LNCAP (cell line): ENCODE data around the gene SUMO2.

ENCODE experiments used
- CTCF ChIP-seq: fragments of 450-650 bp; IDR thresholded peaks from 2 replicates; pipeline ENCODE4 v1.5.1; 2017; ENCODE audit warnings: mild to moderate bottlenecking

SUMO2 gene

DNA sequence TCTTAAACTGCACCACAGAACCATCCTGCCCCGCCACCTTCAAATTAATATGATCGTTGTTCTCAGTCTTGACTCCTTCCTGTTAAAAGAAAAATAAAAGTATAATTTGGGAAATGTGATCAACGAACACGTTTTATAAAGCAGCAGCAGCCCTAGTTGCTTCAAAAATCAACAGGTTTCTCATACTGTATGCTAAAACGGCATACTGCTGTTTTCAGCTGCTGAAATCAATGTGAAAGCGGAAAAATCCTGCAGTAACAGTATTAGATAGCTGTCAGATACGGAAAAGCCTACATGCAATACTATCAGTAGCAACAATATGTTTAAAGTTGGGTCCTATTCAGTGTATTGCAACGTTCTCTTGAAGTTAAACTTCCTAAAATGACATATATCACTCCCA lies 1.6 kb downstream of the SUMO2 start:
- no peak for TF ChIP-seq CTCF

- TF ChIP-seq CTCF = no peak
These were observed 4.3 kb downstream of the SUMO2 start for GRCh38 chr17:75178453-75178852.

- no peak for TF ChIP-seq CTCF
These were observed 6.1 kb downstream of the SUMO2 start for GRCh38 chr17:75176625-75177024.

DNA sequence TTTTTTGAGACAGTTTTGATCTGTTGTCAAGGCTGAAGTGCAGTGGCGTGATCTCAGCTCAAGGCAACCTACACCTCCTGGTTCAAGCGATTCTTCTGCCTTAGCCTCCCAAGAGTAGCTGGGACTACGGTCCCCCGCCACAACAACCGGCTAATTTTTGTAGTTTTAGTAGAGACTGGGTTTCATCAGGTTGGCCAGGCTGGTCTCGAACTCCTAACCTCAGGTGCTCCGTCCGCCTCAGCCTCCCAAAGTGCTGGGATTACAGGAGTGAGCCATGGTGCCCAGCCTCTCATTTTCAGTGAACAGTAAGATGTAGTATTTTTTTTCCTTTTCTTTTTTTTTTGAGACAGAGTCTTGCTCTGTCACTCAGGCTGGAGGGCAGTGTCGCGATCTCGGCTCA lies 7.8 kb downstream of the SUMO2 start:
- no peak for TF ChIP-seq CTCF

DNA sequence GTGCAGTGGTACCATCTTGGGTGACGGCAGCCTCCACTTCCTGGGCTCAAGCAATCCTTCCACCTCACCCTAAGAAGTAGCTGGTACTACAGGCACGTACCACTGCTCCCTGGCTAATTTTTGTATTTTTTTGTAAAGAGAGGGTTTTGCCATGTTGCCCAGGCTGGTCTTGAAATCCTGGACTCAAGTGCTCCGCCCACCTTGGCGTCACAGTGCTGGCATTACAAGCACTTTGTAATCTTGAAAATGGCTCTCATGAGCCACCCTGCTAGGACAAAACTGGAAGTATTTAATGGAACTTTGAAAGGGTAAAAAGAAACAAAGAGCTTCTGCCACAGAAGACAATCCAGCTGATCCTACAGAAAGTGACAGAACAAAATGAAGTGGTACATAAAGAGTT lies 9.2 kb downstream of the SUMO2 start:
- no peak for TF ChIP-seq CTCF

- TF ChIP-seq CTCF = no peak
These were observed 13.8 kb downstream of the SUMO2 start for GRCh38 chr17:75168998-75169397.

GRCh38 chr17:75163074-75163473 lies 19.7 kb downstream of the SUMO2 start:
- no peak for TF ChIP-seq CTCF

- TF ChIP-seq CTCF = no peak
These were observed 22.5 kb downstream of the SUMO2 start for GRCh38 chr17:75160211-75160610.
